HUES64 (cell line): Measurements from ENCODE around the gene MAST2.

Source experiments
- H3K27ac ChIP-seq: 2 replicates; pipeline ENCODE4 v1.7.0; 2013; ENCODE audit warnings: low read depth, low read length, inconsistent platforms
- H3K27me3 ChIP-seq: 2 replicates; pipeline ENCODE4 v1.6.1; 2013; ENCODE audit warnings: mild to moderate bottlenecking, low read length; ENCODE audit not compliant: insufficient read depth
- H3K36me3 ChIP-seq: 2 replicates; pipeline ENCODE4 v1.6.1; 2013; ENCODE audit warnings: mild to moderate bottlenecking, low read length; ENCODE audit not compliant: insufficient read depth
- H3K4me1 ChIP-seq: 2 replicates; pipeline ENCODE4 v1.6.1; 2013; ENCODE audit warnings: mild to moderate bottlenecking, low read length, moderate library complexity; ENCODE audit not compliant: insufficient read depth
- H3K4me3 ChIP-seq: 2 replicates; pipeline ENCODE4 v1.5.1; 2013; ENCODE audit warnings: mild to moderate bottlenecking, low read length, moderate library complexity
- H3K9ac ChIP-seq: 2 replicates; pipeline ENCODE4 v1.6.1; 2013; ENCODE audit warnings: mild to moderate bottlenecking, low read depth, low read length
- H3K9me3 ChIP-seq: 2 replicates; pipeline ENCODE4 v1.6.1; 2013; ENCODE audit warnings: low read depth, low read length; ENCODE audit not compliant: insufficient read depth
- WGBS: fragments of 150-250, 120-280 bp; methylation state at CpG from one replicate; pipeline ENCODE4 v1.1.7; 2013; ENCODE audit warnings: missing lambda C conversion rate; 5-methylcytosine and 5-hydroxymethylcytosine counted together

Gene MAST2

DNA sequence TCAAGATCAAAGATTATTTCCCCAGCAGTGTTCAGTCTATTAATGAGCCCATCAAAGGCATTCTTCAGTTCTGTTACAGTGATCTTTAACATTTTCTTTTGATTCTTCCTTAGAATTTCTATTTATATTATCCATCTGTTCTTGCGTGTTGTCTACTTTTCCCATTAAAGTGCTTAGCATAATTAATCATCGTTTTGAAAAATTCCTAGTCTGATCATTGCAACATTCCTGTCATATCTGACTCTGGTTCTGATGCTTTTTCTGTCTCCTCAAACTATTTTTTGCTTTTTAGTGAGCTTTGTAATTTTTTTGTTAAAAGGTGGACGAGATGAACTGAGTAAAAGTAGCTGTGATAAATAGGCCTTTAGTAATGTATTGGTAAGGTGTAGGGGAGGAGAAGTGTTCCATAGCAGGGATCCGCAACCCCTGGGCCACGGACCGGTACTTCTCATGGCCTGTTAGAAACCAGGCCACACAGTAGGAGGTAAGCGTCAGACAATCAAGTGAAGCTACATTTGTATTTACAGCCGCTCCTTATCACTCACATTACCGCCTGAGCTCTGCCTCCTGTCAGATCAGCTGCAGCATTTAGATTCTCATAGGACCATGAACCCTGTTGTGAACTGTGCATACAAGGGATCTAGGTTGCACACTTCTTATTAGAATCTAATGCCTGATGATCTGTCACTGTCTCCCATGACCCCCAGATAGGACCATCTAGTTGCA, 165.7 kb downstream of the MAST2 start:
- Histone ChIP-seq H3K4me1 (no peaks in the 10 kb centered on the region), H3K9me3 (no peaks in the 10 kb centered on the region), H3K27ac (no peak overlapping the region), H3K4me3 (no peak overlapping the region), H3K9ac (no peak overlapping the region), H3K36me3 (peaks cover 7% of the 10 kb centered on the region), H3K27me3 (no peaks in the 10 kb centered on the region)
- 81% methylated on average over 9 of the region's 9 CpGs for WGBS

DNA sequence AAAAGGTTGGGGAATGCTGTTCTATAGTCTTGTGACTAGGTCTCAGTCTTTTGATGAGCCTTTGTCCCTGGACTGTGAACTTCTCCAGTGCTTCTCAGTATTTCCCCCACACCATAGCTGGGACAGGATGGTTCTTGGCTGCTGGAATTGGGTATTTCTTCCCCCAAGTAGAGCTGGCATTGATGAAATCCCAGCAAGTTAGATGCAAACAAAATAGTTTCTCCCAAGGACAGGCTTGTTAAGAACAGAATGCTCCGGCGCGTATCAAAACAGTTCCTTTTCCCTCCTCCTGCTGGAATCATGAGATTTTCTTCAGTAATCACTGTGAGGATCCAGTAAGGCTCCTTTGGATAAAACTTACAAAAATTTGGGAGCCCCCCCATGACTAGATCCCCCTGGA, 166.5 kb downstream of the MAST2 start:
- Histone ChIP-seq H3K27me3 (no peaks in the 10 kb centered on the region), H3K9ac (no peak overlapping the region), H3K4me3 (no peak overlapping the region), H3K4me1 (no peaks in the 10 kb centered on the region), H3K27ac (no peak overlapping the region), H3K9me3 (no peaks in the 10 kb centered on the region), H3K36me3 (peaks cover 7% of the 10 kb centered on the region)
- WGBS, result 99% methylated on average over 3 of the region's 3 CpGs

DNA sequence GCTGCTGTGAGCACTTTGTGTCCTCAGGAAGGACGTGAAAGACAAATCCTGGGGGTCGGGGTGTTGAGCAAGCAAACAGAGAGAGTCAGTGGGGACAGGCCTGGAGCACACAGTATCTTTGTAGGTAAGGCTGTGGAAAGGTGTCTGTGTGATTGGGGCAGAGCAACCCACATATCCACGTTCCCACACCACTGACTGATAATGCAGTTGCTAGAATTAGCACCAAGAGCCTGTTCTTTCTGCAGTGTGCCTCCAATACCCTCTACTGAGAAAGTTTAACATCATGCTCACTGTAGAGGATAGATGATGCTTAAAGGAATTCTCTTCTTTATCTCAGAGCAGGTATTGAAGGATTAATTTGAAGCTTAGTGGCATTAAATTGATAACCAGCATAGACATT, 167.9 kb downstream of the MAST2 start:
- Histone ChIP-seq H3K36me3 (peaks cover 7% of the 10 kb centered on the region), H3K27ac (no peak overlapping the region)

DNA sequence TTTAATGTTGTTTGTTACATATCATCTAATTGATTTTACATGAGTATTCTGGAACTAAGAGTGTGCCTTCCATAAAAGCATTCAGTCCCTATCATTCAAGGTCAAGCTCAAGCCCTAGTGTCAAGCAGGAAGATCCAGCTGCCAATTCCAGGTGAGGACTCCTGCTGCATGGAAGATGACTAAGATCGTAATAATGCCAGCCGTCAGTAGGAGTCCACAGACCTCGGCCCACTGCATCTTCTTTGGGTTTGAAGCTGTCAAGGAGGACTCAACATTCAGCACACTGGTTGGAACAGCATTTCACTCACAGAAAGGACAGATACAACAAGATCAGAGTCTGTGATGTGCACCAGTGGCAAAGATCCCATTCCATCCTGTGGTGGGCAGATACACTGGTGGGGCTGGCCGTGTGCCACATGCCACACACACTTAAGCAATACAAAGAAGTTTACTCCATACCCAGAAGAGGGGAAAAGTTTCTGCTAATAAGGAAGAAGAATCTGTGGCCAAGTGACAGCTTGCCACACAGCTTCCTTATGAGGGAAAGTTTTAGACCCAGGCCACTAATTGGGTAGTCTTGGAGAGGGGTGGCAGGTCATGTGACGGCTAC, 168.6 kb downstream of the MAST2 start:
- Histone ChIP-seq H3K27me3 (no peaks in the 10 kb centered on the region), H3K36me3 (peaks cover 7% of the 10 kb centered on the region), H3K9ac (no peak overlapping the region), H3K4me1 (no peaks in the 10 kb centered on the region), H3K27ac (no peak overlapping the region), H3K4me3 (no peak overlapping the region), H3K9me3 (no peaks in the 10 kb centered on the region)
- WGBS, result 96% methylated on average over 5 of the region's 5 CpGs

More for the DNA sequence above, 167.9 kb downstream of the MAST2 start:
- Histone ChIP-seq H3K9me3 (no peaks in the 10 kb centered on the region), H3K4me3 (no peak overlapping the region), H3K9ac (no peak overlapping the region), H3K4me1 (no peaks in the 10 kb centered on the region), H3K27me3 (no peaks in the 10 kb centered on the region)
- WGBS, result 91% methylated on average over 2 of the region's 3 CpGs

DNA sequence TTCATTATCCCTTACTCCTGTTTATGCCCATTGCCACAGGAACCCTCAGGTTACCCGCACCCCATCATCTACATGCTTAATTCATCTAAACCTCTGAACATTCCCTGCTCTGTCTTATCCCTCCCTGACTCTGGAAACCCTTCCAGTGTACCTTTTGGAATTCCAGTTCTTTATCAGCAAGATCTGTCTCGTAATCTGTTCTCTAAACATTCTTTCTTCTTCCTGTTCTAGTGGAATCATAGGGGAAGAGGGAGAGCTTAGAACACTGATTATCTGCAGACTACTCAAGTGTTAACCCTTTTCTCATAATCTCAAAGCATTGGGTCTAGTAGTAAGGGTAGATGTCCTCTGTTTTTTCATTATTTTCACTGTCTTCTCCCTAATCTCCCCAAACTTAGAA, 169.2 kb downstream of the MAST2 start:
- 98% methylated on average over 2 of the region's 2 CpGs for WGBS

DNA sequence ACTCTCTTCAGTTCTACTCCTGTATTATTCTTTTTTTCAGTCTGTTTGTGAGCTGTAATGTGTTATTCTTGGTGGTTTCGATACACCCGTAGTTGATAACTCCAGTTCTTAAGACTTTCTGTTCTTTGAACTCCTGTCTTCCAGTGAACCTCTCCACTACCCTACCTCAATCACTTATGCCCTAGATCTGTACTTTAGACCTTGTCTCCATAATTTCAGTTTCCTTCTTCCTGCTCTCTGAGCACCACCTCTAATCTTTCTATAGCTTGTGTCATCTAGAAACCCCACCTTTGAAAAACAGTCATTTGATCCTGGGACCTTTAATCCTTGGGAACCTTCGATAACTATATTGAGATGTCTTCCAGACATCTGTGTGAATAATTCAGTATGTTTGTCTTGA, 169.7 kb downstream of the MAST2 start:
- no peaks in the 10 kb centered on the region for H3K9me3 ChIP-seq
- WGBS, result 94% methylated on average over 3 of the region's 3 CpGs

More for the DNA sequence above, 169.2 kb downstream of the MAST2 start:
- Histone ChIP-seq H3K4me1 (no peaks in the 10 kb centered on the region), H3K4me3 (no peak overlapping the region), H3K27ac (no peak overlapping the region), H3K27me3 (no peaks in the 10 kb centered on the region), H3K36me3 (peaks cover 7% of the 10 kb centered on the region), H3K9me3 (no peaks in the 10 kb centered on the region), H3K9ac (no peak overlapping the region)

DNA sequence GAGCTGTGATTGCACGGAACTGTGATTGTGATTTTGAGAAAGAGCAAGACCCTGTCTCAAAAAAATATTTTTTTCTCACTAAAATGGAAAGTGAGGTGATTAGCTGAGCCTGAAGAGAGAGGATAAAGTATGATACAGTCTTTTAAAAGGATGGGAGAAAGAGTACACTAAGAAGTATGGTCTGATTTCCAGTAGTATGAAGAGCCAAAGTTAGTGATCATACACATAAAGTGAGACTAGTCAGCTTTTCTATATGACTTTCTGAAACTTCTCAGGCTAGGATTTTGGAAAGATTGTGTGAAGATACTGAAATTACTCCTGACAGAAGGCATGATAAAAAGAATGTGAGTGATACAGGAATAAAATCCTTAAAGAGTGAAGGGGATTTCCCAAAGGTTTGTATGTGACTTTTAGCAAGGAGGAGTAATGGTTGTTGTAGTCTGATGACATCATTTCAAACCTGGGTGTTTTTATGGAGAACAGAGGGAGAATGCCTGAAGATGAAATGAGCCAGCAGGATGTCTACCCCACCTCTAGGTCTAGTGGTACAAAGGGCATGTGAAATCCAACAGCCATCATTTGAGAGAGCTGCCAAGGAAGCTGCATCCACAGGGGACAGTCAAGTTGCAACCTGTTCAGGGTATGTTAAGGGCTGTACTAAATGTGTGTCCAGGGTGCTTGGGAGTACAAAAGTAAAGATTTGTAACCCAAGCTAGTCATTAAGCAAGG, 171.3 kb downstream of the MAST2 start:
- no peak overlapping the region for H3K9ac ChIP-seq
- H3K4me3 ChIP-seq, result no peak overlapping the region
- peaks cover 7% of the 10 kb centered on the region for H3K36me3 ChIP-seq
- H3K27ac ChIP-seq, result no peak overlapping the region
- H3K27me3 ChIP-seq, result no peaks in the 10 kb centered on the region
- H3K9me3 ChIP-seq, result no peaks in the 10 kb centered on the region
- H3K4me1 ChIP-seq, result no peaks in the 10 kb centered on the region
- 100% methylated on average over 1 of the region's 1 CpG for WGBS

More for the DNA sequence above, 169.7 kb downstream of the MAST2 start:
- Histone ChIP-seq H3K4me1 (no peaks in the 10 kb centered on the region), H3K27ac (no peak overlapping the region), H3K9ac (no peak overlapping the region), H3K27me3 (no peaks in the 10 kb centered on the region), H3K36me3 (peaks cover 7% of the 10 kb centered on the region), H3K4me3 (no peak overlapping the region)

DNA sequence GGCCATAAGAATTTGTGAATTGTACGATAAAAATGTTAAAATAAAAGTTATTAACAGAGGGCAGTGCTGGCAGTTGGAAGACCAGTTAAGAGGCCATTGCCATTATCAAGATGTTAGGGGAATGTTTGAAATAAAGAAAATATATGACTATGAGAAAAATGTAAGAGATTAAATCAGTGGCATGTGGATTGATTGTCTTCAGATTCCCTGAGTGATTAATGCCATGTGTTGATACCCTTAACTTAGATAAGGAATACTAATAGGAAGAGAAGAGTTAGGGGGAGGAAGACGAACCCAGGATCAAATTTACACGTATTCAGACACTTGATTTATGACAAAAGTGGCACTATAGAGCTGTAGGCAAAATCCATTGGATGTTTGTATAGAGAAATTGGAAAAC, 173.2 kb downstream of the MAST2 start:
- Histone ChIP-seq H3K4me1 (no peaks in the 10 kb centered on the region), H3K9me3 (no peaks in the 10 kb centered on the region), H3K27ac (no peak overlapping the region), H3K27me3 (no peaks in the 10 kb centered on the region), H3K36me3 (peaks cover 7% of the 10 kb centered on the region), H3K9ac (no peak overlapping the region), H3K4me3 (no peak overlapping the region)
- WGBS, result 96% methylated on average over 3 of the region's 3 CpGs

DNA sequence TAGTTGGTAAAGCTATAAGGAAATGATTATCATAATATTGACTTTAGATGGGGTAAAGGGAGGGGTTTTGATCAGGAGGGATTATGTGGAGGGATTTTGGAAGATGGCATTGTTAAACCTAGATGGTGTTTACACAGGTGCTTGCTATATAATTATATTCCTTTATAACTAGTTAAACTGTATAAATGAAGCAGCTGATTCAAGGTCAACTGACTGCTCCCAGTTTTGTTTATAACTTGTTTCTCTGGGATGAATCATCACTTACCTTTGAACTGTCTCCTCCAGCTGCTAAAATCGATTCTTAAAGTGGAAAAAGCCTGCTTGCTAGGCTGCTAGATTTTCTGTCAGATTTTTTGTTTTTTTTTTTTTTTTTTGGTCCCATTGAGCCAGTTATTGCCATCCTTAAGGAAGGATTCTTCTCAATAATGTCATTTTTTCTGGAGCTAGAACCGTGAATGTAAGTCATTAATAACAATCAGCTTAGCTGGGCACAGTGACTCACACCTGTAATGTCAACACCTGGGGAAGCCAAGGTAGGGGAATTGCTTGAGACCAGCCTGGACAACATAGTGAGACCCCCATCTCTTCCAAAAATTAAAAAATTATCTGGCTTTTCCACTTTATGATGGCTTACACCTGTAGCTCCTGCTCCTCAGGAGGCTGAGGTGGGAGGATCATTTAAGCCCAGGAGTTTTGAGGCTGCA, 175.8 kb downstream of the MAST2 start:
- H3K4me3 ChIP-seq, result no peak overlapping the region
- no peaks in the 10 kb centered on the region for H3K36me3 ChIP-seq
- H3K27ac ChIP-seq, result no peak overlapping the region
- H3K9me3 ChIP-seq, result no peaks in the 10 kb centered on the region
- no peak overlapping the region for H3K9ac ChIP-seq
- H3K27me3 ChIP-seq, result no peaks in the 10 kb centered on the region
- WGBS, result 94% methylated on average over 2 of the region's 2 CpGs
- no peaks in the 10 kb centered on the region for H3K4me1 ChIP-seq

DNA sequence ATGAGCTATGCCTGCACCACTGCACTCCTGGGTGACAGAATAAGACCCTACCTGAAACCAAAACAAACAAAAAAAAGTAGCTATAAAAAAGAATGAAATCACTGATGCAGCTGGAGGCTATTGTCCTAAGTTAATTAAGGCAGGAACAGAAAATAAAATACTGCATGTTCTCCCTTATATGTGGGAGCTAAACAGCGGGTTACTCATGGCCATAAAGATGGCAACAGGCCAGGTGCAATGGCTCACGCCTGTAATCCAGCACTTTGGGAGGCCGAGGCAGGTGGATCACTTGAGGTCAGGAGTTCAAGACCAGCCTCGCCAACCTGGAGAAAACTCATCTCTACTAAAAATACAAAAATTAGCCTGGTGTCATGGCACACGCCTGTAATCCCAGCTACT, 176.4 kb downstream of the MAST2 start:
- Histone ChIP-seq H3K9ac (no peak overlapping the region), H3K36me3 (no peaks in the 10 kb centered on the region), H3K27me3 (no peaks in the 10 kb centered on the region), H3K4me3 (no peak overlapping the region), H3K27ac (no peak overlapping the region), H3K4me1 (no peaks in the 10 kb centered on the region), H3K9me3 (no peaks in the 10 kb centered on the region)
- 94% methylated on average over 5 of the region's 5 CpGs for WGBS

DNA sequence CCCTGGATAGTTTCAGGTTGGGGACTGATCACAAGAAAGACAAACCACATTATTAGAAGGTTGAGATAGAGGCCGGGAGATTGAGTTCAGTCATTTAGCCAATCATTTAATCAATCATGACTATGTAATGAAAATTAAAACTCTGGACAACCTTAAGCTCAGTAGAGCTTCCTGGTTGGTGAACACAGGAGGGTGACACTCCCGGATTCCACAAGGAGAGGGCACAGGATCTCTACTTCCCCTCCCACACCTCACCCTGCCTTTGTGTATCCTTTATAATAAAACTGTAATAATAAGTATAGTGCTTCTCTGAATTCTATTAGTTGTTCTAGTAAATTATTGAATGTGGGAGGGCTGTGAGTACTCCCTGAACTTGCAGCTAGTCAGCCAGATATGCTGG, 178.9 kb downstream of the MAST2 start:
- Histone ChIP-seq H3K36me3 (no peaks in the 10 kb centered on the region), H3K9ac (no peak overlapping the region), H3K27me3 (no peaks in the 10 kb centered on the region), H3K4me3 (no peak overlapping the region), H3K4me1 (no peaks in the 10 kb centered on the region), H3K9me3 (no peaks in the 10 kb centered on the region), H3K27ac (no peak overlapping the region)
- WGBS, result 83% methylated on average over 1 of the region's 2 CpGs
